GM19239 (cell line): ENCODE measurements around the gene MRPL58.
"Not testable (repeated sequence)": the region's sequence is repeated elsewhere in the genome, so short reads cannot be mapped to it uniquely, and the experiment has no call there.

Source experiments
- DNase-seq: peaks from one replicate; pipeline ENCODE4 v3.0.0; 2011; ENCODE audit warnings: low spot score; ENCODE audit not compliant: insufficient read length
- FAIRE-seq: peaks from 2 replicates; lab custom pipeline; 2011; peaks lifted over from hg19 to GRCh38; lab: Jason Lieb, UNC

The MRPL58 gene

GRCh38 chr17:75011401-75012095, 922 bp upstream of the MRPL58 start:
- DNase-seq (no peak), FAIRE-seq (no peak)

- no peak for FAIRE-seq
Observed at GRCh38 chr17:75012096-75012345, 449 bp upstream of the MRPL58 start.

DNA sequence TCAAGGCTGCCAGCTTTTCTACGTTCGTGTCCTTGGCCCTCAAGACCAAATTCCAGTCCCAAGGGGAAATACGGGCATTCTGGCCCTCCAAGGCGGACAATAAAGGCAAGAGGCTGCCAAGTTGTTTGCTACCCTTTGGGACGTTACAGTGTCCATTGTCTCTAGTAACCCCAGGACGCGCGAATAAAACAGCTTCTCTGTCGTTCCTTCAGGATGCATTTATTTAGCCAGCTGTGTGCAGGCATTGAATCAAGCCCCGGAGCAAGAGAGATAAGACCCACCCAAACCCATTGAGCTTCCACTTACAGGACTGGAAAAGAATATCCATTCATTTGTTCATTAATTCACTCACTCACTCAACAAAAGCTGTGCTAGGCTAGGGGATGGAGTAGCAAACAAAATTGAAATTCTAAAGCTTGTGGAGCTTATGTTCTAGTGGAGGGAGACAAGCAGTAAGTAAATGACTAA, 656 bp downstream of the MRPL58 start:
- FAIRE-seq = peak; percentile 26
- DNase-seq = no peak

More at GRCh38 chr17:75012096-75012345, 449 bp upstream of the MRPL58 start:
- DNase-seq = no peak

DNA sequence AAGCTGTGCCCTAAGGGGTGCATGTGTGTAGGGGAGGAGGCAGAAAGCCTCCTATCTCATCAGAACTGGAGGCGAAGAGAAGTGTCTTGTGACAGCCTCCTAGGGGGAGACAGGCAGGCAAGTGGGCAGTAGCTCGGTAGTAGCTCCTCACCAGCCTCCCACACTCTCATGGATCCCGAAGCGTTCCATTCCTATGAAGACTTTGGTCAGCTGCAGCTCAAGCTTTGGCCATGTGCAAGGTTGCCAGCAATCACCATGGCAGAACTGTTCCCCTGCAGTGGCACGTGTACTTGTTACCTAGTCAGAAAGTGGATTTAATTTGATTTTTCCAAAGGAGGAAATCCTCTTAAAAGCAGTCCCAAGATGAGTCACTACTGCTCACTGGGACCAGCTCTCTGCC, 6.7 kb downstream of the MRPL58 start:
- DNase-seq (no peak), FAIRE-seq (no peak)

GRCh38 chr17:75019710-75020109, 7.2 kb downstream of the MRPL58 start:
- DNase-seq = no peak
- no peak for FAIRE-seq

DNA sequence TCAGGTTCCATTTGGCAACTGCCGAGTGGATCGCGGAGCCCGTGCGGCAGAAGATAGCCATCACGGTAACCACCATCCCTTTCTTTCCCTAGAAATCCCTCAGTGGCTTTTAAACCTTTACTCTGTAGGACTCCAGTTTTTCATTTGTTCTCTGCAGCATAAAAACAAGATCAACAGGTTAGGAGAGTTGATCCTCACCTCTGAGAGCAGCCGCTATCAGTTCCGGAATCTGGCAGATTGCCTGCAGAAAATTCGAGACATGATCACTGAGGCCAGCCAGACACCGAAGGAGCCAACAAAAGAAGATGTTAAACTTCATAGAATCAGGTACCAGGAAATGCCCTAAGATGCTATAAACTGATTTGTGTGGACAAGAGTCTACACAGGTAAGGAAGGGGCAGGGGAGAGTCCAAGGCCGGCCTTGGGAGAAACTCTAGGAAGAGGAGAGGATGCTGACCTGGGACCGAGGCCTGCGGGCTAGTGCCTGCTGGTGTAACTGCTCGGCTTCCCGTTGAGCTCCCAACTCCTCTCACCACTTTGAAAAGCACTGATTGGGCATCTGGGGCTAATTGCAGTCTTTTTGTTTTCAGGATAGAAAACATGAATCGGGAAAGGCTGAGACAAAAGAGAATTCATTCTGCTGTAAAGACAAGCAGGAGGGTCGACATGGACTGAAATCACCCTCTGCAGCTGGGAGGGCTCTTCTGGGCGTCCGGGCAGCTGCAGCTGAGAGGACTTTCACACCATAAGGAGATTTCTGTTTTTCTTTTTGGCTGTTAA, 8.1 kb downstream of the MRPL58 start:
- DNase-seq = no peak
- FAIRE-seq = no peak

DNA sequence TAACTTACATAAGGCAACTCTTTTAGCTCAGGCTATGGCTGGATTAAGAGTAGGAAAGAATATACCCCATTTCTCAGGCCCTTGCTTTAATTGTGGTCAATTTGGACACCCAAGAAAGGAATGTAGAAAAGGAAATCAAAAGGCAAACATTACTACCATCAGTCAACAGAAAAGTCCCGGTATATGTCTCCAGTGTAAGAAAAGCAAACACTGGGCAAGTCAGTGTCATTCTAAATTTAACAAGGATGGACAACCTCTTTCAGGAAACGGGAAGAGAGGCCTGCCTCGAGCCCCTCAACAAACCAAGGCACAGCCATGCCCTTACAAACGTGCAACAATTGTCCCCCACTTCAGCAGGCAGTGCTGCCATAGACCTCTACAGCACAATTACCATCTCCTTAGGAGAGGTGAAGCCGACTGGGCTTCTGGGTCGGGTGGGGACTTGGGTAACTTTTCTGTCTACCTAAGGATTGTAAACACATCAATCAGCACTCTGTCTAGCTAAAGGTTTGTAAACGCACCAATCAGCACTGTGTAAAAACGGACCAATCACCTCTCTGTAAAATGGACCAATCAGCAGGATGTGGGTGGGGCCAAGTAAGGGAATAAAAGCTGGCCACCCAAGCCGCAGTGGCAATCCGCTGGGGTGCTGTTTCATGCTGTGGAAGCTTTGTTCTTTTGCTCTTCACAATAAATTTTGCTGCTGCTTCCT, 12.4 kb downstream of the MRPL58 start:
- DNase-seq = no peak
- no peak for FAIRE-seq

DNA sequence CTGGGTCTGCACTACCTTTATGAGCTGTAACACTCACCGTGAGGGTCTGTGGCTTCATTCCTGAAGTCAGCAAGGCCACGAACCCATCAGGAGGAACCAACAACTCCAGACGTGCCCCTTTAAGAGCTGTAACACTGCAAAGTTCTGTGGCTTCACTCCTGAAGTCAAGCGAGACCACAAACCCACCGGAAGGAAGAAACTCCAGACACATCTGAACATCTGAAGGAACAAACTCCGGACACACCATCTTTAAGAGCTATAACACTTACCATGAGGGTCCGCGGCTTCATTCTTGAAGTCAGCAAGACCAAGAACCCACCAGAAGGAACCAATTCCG, 12.9 kb downstream of the MRPL58 start:
- not testable (repeated sequence) for DNase-seq, FAIRE-seq

- DNase-seq, FAIRE-seq: not testable (repeated sequence)
Observed at GRCh38 chr17:75026650-75027049, 14.2 kb downstream of the MRPL58 start.

DNA sequence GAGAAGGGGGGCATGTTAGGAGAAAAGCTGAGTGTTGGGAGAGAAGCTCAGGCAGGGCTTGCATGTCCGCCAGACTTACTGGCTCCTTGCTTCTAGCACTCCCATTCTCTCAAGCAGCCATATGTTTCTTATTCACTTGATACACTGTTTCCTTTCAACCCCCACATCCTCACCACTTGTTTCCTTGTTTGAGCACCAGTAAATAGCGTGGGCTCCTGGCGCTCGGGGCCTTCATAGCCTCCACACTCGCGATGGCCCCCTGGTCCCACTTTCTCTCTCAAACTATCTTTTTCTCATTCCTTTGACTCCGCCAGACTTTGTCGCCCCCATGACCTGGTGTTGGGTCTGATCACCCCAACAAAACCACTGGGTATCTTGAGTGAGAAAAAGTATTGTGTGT, 17.7 kb downstream of the MRPL58 start:
- DNase-seq = no peak
- no peak for FAIRE-seq

DNA sequence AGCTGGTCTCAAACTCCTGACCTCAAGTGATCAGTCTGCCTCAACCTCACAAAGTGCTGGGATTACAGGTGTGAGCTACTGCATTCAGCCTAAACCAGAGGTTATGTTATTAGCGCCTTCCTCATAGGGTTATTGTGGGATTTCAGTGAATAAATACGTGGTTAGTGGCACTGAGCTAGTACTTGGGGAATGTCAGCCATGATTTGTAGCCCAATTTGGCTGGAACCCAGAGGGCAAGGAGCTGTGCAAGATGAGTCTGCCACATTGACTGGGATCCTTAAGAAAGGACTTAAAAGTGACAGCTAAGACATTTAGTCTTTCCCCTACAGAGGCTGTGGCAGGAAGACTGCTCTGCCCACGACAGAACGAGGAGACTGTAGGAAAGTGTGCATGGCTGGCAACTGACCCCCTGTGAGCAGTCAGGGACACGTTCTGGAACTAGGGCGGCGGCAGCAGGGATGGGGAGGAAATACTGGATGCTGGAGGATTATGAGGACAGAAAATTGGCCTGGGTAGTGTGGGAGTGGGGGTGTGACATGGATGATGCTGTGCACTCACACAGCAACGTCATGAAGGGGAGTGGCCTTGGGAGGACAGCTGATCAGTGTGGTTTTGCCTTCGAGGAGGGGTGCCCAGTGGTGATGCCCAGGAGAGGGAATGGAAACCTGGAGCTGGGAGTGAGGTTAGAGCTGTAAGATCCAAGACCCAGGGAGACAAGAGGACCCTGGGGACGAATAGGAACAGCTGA, 19.7 kb downstream of the MRPL58 start:
- DNase-seq (no peak), FAIRE-seq (no peak)

DNA sequence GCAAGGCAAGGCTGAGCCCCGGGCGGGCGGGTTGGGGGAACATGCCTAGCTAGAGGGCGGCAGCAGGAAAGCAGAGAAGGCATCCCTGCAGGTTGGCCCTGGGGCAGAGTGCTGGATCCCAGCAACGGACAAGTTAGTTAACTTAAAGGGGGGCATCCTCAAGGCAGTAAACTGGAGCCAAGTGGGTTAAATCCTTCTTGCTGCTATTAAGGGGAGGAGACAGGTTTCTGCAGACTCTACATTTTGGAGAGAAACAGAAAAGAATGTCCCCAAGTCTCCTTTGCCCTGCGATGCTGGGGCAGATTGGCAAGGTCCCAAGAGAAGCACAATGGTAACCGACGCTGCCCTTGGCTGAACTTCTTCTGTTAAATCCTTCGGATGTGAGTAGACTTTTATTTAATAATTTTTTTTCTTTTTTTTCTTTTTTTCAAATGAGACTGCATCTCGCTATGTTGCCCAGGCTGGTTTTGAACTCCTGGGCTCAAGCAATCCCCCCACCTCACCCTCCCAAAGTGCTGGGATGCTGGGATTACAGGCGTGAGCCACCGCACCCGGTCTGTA, 20.3 kb downstream of the MRPL58 start:
- DNase-seq = no peak
- FAIRE-seq = no peak

GRCh38 chr17:75033346-75034235, 21.1 kb downstream of the MRPL58 start:
- peak; percentile 83 for FAIRE-seq
- DNase-seq = peak; percentile 48

- DNase-seq = peak; percentile 67
- FAIRE-seq = peak; percentile 91
Observed at GRCh38 chr17:75034236-75034908, 21.9 kb downstream of the MRPL58 start.

GRCh38 chr17:75036643-75037268, 24.3 kb downstream of the MRPL58 start:
- FAIRE-seq = no peak
- DNase-seq = no peak

GRCh38 chr17:75039238-75039637, 26.8 kb downstream of the MRPL58 start:
- DNase-seq = no peak
- no peak for FAIRE-seq

- DNase-seq (no peak), FAIRE-seq (no peak)
Observed at GRCh38 chr17:75041656-75042280, 29.3 kb downstream of the MRPL58 start.

DNA sequence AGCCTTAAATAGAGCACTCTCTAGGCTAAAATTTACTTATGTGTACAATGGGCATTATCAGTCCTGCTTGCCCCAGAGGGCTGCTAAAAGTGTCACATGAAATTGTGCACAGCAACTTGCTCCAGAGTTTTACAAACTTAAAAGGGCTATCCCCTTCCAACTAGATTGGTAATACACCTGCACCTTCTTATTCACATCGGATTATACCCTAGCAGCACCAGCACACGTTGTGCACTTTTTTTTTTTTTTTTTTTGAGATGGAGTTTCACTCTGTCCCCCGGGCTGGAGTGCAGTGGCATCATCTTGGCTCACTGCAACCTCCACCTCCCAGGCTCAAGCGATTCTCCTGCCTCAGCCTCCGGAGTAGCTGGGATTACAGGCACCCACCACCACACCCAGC, 31.3 kb downstream of the MRPL58 start:
- DNase-seq, FAIRE-seq: not testable (repeated sequence)
